GM21447 (cell line): Measurements from ENCODE around the gene SLC18A3.
A peak's percentile ranks its signal among the peaks of the same experiment; 100 is the strongest.

Experiments
- ATAC-seq: cut with Tn5 transposase; IDR thresholded peaks from one replicate; pipeline ENCODE4 v1.9.1; 2021; ENCODE audit not compliant: unreplicated experiment

SLC18A3 gene

DNA sequence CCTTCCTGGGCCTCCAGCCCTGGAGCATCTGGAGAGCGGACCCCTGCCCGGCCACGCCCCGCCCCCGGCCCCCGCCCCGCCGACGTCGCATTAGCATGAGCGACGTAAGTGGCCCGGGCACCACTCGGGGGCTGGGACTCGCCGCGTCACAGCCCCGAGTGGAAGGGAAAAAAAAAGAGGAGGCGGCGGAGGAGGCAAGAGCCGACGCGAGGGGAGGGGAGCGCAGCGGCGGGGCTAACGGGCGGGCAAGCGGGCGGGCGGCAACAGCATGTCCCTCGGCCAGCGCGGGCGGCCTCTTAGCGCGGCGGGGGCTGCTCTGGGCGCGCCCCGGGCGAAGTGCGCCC lies at the start of gene SLC18A3:
SLC18A3 (plus strand) TSS at position 197 of the 344 bp plus-strand sequence. CDS start 431 bp downstream, outside the sequence.
- ATAC-seq: no peak

DNA sequence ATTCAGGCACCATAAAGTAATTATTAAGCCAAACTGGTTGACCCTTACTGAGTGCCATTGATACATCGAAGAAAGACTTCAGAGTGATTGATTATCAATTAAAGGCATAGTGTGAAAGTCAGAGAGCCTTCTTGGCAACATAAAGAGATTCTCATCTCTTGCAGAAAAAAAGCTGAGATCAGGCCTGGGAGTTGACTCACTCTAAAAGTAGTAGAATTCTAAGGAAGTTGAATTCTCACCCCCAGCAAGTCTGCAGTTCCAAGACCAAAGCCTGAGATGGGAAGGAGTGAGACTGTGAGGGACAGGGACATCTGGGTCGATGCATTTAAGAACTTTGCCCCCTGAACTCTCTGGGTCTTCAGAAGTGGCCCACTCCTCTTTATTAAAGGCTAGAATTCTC lies 49.6 kb upstream of the SLC18A3 start:
- ATAC-seq: no peak

DNA sequence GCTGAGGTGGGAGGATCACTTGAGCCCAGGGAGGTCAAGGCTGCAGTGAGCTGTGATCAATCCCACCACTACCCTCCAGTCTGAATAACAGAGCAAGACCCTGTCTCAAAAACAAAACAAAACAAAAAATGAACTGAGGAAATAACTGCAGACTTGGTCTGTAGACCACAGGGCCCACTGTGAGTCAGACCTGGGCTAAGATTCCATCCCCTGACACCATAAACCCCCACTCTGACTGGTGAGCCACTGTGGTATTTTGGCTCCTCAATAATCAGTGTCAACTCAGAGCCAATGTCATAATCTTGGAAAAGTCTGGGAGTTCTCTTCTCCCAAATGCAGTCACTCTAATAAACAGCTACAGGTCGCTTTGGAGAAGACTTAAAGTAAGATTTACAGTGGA lies 47.2 kb upstream of the SLC18A3 start:
- ATAC-seq: no peak

DNA sequence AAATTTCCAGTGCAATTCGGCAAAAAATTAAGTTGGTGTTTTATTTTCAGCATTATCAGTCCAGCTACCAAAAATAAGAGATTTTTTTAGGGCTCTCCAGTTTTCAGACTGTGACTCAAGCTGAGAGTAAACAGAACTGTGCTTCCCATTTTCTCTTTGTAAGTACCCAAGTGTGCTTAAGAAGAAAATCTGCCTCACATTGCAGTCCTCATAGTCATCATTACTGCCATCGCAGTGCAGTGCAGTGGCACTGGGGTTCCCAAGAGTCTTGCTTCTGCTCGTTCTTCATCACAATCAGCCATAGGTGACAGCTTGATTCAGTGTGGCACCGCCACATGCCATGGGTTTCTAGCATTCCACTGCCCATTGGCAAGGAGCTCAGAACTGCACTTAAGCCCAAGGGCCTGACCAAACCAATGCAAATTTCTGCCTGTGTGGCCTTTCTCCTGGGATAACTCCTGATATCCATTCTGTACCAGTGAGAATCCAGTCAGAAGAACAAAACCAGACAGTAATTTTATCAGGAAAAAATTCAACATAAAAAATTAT lies 45.6 kb upstream of the SLC18A3 start:
- ATAC-seq: no peak

DNA sequence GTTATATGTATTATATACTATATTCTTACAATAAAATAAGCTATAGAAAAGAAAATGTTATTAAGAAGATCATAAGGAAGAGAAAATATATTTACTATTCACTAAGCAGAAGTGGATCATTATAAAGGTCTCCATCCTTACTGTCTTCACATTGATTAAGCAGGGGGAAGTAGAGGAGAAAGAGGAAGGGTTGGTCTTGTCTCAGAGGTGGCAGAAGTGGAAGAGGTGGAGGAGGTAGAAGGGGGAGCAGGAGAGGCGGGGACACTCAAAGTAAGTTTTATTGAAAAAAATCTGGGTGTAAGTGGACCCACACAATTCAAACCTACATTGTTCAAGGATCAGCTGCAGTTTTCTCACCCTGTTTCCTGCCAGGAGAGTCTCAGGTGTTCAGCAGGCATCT lies 42.3 kb upstream of the SLC18A3 start:
- ATAC-seq: no peak

DNA sequence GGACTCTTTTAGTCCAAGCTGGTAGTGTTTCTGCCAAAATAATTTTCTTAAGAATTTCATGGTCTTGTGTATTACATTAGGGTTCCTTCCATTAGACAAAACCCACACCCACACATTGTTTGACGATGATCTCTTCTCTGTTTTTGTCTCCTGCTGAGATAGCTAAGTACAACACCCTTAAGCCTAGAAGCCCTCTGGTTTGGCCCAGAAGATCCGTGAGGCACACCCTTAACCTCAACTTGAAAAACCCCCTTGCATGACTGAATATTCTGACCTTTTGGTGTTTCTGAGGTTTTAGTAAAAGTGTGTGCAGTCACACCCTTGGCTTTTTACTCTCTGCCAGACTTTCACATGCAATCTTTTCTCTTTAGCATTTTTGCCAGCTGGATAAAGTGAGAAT lies 41.9 kb upstream of the SLC18A3 start:
- no peak for ATAC-seq

DNA sequence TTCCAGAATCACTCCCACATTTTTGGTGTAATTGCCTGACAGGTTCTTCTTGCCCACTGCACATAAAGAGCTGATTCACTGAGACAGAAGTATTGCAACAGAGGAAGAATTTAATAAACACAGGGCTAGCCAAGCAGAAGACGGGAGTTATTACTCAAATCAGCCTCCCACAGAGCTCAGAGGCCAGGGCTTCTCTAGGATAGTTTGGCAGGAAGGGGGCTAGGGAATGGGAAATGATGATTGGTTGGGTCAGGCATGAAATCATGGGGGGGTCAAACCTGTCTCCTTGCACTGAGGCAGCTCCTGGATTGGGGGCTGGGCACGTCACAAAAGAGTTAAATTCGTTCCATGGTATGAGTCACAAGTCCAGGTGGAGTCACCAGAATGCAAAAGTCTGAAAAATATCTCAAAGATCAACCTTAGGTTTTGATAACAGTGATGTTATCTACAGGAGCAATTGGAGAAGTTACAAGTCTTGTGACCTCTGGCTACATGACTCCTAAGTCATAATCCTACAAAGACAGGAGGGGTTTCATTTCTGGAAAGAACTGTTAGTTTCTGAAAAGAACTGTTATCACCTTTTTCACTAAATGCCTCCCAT lies 41.0 kb upstream of the SLC18A3 start:
- no peak for ATAC-seq

DNA sequence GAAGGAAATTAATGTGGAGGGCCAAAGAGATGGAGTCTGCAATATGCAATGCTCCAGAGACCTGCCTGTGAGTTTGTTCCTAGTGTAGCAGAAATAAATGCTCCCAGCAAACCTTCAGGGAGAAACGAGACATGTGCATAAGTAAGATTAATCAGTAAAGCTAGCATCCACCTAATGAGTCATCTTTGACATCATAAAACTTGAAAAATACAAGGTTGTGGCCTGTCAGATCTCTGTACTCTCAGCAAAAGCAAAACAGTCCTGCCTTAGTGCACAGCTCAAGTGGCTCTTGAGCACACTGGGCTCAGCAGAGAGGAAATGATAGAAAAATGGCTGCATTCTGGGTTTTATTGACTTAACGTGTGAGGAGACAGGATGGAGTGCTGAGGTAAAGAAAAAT lies 38.7 kb upstream of the SLC18A3 start:
- ATAC-seq: no peak

DNA sequence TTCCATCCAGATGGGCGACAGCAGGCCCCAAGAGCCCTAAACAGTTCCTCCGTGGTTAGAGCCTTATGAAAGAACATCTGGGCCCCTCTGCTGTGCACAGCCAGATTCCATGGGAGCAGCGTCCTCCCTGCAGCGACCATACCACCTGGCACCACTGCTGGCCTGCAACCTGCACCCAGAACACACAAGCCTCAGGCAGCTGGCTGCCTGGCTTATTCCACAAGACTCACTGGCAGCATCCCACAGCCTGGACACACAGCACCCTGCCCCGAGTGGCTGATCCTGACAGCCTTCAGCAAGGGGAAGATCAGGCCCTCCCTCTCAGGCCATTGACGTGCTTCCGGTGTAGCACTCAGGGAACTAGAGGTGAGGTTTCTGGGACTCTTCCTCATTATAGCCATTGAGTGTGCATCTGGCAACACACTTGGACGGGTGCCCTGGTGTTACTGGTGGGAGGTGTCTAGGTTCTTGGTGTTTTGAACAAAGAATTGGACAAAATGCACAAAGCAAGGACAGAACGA lies 37.5 kb upstream of the SLC18A3 start:
- ATAC-seq: no peak

DNA sequence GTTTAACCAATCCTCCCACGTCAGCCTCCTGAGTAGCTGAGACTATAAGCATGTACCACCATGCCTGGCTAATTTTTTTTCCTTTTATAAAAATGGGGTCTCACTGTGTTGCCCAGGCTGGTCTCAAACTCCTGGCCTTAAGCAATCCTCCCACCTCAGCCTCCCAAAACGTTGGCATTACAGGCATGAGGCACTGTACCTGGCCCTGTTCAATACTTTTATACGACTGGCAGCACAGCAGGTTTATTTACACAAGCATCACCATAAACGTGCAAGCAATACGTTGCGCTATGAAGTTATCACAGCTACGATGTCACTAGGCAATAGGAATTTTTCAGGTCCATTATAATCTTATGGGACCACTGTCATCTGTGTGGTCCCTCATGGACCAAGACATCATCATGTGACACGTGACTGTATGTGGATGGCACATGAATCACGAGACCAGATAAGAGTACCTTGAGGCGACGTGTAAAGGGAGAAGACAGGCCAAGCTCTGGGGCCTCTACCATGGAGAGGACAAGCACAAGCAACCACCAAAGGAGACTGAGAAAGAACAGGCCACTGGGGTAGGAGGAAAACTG lies 34.5 kb upstream of the SLC18A3 start:
- ATAC-seq: no peak

DNA sequence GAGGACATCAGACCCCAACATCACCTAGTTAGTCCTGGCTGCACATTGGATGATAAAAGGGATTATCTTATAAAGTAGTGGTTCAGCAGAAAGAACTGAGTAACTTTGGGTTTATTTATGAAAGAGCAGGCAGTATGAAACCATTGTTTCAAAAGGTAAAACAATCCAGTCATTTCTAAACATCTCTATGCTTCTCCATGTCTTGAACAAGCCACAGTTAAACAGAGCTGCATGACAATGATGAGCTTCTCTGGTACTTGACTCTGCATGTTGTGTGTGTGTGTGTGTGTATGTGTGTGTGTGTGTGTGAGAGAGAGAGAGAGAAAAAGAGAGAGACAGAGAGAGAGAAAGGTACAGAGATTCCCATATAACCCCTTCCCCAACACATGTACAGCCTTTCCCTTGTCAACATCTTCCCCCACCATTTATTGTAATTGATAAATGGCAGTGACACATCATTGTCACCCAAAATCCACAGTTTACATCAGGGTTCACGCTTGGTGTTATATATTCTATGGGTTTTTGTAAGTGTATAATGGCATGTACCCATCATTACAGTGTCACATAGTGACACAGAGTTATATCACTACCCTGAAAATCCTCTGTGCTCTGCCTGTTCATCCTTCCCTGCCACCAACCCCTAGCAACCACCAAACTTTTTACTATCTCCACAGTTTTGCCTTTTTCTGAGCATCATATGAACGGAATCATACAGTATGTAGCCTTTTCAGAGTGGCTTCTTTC lies 32.8 kb upstream of the SLC18A3 start:
- no peak for ATAC-seq

DNA sequence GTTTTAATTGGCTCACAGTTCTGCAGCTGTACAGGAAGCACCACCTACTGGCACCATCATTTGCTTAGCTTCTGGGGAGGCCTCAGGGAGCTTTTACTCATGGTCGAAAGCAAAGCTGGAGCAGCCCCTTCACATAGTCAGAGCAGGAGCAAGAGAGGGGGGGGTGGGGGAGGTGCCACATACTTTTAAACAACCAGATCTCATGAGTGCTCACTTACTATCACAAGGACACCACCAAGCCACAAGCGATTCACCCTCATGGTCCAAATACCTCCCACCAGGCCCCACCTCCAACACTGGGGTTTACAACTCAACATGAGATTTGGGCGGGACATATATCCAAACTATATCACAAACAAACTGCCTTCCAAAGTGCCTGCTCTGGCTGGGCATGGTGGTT lies 31.7 kb upstream of the SLC18A3 start:
- no peak for ATAC-seq

DNA sequence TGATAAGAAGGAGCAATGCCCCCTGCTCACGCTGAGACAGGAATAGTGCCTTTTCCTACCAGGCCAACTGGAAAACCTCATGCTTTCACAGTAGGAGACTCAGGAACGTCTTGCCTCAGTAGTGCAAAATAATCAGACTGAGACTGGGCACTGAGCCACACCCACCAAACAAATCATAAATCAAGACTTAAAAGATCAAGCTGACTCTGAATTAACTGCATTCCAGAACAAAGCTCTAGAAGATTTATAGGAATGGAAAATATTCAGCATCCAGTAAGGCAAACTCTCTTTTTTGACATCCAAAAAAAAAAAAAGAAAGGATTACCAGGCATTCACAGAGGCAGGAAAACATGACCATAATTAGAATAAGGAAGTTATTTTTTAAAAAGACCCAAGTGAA lies 30.5 kb upstream of the SLC18A3 start:
- ATAC-seq: no peak

DNA sequence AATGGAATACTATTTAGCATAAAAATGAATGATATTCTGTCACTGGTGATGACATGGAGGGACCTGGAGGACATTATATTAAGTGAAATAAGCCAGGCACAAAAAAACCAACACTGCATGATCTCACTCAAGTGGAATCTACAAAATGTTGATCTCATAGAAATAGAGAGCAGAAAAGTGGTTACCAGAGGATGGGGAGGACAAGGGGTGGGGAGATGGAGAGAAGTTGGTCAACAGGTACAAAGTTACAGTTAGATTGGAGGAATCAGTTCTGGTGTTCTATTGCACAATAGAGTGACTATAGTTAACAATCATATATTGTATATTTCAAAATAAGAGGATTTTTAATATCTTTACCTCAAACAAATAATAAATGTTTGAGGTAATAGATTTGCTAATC lies 24.7 kb upstream of the SLC18A3 start:
- ATAC-seq: no peak

DNA sequence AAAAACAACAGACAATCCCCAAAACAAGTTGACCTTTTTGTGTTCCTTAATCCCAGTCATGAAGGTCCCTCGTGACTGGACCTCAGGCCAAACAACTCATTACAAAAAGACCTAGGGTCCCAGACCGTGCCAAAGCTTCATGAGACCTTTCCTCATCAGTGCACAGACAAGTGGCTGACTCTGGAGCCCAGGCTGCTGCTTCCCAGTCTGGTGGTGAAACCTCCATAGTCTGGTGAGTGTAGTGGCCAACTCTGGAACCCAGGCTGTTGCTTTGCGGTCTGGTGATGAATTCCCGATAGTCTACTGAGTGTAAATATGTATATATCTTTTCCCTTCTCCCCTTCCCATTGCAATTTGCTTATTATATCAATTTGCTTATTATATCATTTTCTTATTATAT lies 22.1 kb upstream of the SLC18A3 start:
- no peak for ATAC-seq

DNA sequence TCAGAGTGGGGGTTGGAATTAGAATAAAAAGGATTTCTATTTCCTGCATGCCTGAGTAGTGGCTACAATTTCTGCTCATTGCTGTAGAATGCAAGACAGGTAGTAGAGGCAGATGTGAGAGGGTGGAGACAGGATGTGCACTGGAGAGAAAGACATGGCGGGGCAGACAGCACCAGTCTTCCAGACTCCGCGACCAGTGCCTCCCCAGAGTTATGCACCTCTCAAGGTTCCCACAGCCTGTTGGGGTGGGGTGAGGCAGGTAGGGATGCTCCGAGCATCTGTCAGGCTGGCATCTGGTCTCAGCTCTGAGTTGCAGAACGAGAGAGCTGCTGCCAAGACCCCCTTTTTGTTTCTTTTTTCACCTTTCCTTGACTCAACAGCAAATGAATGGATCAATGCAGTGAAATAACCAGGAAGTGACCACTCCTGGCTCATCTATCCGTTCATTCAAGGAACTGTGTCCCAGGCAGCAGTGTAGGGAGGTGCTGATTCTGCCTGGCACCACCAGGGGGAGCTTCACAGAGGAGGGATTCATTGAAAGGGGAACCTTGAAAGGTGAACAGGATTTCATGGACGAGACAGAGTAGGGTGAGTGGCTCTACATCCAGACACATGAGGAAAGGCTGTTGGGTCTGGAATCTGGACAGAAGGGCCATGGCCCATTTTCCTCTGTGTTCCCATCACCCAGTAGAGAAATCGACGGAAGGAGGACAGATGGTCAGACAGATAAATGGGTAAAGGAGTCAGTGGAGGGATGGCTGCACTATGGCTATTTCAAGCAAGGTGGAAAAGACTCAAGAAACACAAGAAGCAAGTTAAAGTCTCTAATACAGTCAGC lies 17.2 kb upstream of the SLC18A3 start:
- ATAC-seq: peak; percentile 55

DNA sequence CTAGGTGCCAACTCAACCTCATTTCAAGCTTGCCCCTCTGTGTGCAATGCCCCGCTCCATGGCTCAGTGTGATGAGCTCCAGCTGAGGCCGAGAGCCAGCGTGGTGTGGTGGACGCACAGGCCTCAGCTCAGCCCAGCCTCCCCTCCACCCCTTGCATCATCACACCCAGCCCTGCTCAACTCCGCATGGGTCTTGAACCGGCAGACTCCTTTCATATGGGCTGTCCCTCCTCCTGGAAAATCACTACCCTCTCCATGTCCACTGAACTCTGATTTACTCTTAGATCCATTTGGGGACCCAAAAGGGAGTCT lies 16.6 kb upstream of the SLC18A3 start:
- ATAC-seq: no peak

DNA sequence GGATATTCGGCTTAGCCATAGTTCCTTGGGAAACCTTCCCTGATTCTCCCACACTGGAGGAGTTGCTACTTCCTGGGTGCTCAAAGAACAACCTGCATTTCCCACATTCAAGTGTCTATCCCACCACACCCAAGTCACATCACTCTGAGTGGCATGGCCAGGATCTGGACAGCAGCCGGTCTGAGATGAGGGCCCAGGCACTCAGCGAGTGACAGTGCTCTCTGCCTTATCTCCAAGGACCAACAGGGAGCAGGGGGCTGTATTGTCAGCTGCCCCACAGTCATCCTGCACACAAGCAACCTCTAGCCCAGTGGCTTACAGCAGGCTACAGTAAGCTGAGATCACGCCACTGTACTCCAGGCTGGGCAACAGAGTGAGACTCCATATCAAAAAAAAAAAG lies 16.1 kb upstream of the SLC18A3 start:
- no peak for ATAC-seq

DNA sequence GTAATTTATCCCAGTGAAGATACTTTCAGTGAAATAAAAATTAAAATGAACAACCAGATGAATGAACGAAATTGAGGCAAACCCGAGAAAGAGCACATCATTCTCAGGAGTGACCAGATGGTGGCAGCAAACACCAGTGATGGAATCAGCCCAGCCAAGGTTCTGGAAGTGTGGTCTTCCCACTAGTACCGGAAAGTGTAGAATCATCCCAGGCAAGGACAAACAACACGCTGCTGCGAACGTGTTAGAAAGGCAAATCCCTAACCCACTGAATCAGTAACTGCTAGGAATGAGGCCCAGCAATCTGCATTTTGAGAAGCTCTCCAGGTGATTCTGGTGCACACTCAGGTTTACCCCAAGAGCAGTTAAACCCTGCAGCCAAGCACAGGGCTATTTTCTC lies 15.5 kb upstream of the SLC18A3 start:
- no peak for ATAC-seq

DNA sequence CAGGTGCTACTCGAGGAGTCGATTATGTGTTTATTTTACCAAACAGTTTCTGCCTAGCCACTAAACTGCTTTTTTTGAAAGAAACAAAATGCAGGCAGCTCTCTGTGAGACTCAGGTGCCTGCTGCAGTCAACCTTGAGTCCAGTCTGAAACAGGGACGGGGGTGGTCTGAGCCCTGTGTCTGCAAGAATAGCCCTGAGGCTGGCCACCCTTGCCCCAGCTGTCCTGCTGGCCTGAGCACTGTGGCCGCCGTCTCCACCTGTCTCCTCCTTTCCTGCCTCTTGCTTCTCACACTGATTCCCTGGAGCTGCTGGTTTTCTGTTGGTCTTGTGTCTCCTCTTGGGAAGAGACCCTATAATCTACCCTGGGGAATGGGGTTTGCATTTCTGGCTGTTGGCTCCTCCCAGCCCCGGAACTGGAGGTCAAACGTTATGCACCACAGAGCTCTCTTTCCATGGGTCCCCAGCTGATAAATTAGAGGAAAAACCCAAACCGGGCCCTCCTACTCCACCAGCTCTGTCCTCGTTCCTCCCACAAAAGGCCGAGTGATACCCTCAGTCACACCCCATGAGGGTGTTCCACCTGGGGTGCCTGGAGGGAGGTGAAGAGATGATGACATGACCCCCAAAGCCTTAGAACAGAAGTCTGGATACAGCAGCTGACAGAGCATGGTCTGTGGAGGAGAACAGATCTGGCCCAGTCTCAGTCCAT lies 15.0 kb upstream of the SLC18A3 start:
- no peak for ATAC-seq
